Subcutaneous abdominal adipose tissue (tissue), 5 donors: ENCODE results near the gene RHBDL2.
"Not testable (repeated sequence)": the region's sequence is repeated elsewhere in the genome, so short reads cannot be mapped to it uniquely, and the experiment has no call there.

ENCODE experiments used
- H3K27ac ChIP-seq: one replicate; pipeline ENCODE4 v1.7.0; 2013; ENCODE audit warnings: low read depth, mild to moderate bottlenecking, inconsistent platforms, low read length, moderate library complexity
- H3K27me3 ChIP-seq, 5 donors: one replicate each; pipeline ENCODE4 v1.7.0; 2013; ENCODE audit warnings: low read length in 5 of 5, inconsistent platforms in 1 of 5; ENCODE audit not compliant: control insufficient read depth in 5 of 5, insufficient read depth in 4 of 5
- H3K36me3 ChIP-seq, 5 donors: one replicate each; pipeline ENCODE4 v1.7.0; 2013; ENCODE audit warnings: low read length in 5 of 5; ENCODE audit not compliant: control insufficient read depth in 5 of 5, insufficient read depth in 5 of 5
- H3K4me1 ChIP-seq, 5 donors: one replicate each; pipeline ENCODE4 v1.7.0; 2013; ENCODE audit warnings: low read length in 5 of 5, mild to moderate bottlenecking in 3 of 5, moderate library complexity in 1 of 5; ENCODE audit not compliant: control insufficient read depth in 5 of 5, insufficient read depth in 5 of 5
- H3K4me3 ChIP-seq, 5 donors: one replicate each; pipeline ENCODE4 v1.7.0; 2013; ENCODE audit warnings: low read length in 5 of 5, low read depth in 1 of 5
- H3K9ac ChIP-seq, 5 donors: one replicate each; pipeline ENCODE4 v1.7.0; 2013; ENCODE audit warnings: low read length in 5 of 5, mild to moderate bottlenecking in 4 of 5, moderate library complexity in 3 of 5
- H3K9me3 ChIP-seq, 5 donors: one replicate each; pipeline ENCODE4 v1.7.0; 2013; ENCODE audit warnings: low read length in 5 of 5; ENCODE audit not compliant: control insufficient read depth in 5 of 5
- donor health status: healthy.
- donor health status: healthy.
- donor health status: healthy.
- donor health status: healthy.
- donor health status: healthy.

RHBDL2 gene

DNA sequence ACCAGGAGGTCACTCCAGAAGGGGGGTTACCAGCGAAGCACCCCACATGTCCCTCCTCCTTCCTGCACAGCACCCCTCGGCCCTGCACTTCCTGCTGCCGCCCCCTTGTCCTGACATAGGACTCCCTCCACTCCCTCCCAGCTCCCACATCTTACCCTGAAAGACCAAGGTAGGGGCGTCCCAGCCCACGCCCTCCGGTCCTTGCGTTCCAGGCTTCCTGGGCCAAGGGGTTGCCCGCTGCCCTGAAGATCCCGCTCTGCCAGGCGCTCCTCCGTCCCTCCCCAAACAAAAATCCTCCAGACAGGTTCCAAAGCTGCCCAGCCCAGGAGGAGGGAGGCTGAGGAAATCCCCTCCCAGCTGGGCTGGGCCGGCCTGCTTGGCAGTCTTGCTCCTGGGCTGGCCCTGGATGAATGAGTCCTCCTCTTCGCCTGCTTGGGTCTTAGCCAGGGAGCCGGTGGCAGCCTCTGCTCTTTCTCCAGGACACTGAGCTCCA lies at the start of gene RHBDL2:
TSS of gene RHBDL2 (minus strand) at position 304 of the 493 bp plus-strand sequence. CDS start 22,618 bp downstream, outside the sequence.
- Histone ChIP-seq H3K9me3 (no peaks in the 10 kb centered on the region), H3K36me3 (no peaks in the 10 kb centered on the region), H3K27me3 (no peaks in the 10 kb centered on the region), H3K4me3 (peak within 1 kb of the TSS; percentile 58 to 77 (median 66)), H3K27ac (no peak within 1 kb of the TSS), H3K9ac (peak within 1 kb of the TSS in 4 of 5 donors; percentile 11 to 71 (median 51)), H3K4me1 (peaks cover 4 to 15% (median 14%) of the 10 kb centered on the region in 5 donors)

GRCh38 chr1:38990738-38991637 lies 49.4 kb upstream of the RHBDL2 start, which contains the start of gene AKIRIN1:
Gene AKIRIN1 (plus strand): TSS chr1:38991276. CDS start chr1:38991381, 105 bp downstream.
- no peaks in the 10 kb centered on the region for H3K9me3 ChIP-seq
- peak within 1 kb of the TSS; percentile 89 for H3K27ac ChIP-seq
- peaks cover 6 to 27% (median 21%) of the 10 kb centered on the region in 5 donors for H3K4me1 ChIP-seq
- no peaks in the 10 kb centered on the region for H3K36me3 ChIP-seq
- H3K9ac ChIP-seq, result peak within 1 kb of the TSS; percentile 66 to 96 (median 87)
- no peaks in the 10 kb centered on the region for H3K27me3 ChIP-seq
- H3K4me3 ChIP-seq, result peak within 1 kb of the TSS; percentile 79 to 92 (median 86)

DNA sequence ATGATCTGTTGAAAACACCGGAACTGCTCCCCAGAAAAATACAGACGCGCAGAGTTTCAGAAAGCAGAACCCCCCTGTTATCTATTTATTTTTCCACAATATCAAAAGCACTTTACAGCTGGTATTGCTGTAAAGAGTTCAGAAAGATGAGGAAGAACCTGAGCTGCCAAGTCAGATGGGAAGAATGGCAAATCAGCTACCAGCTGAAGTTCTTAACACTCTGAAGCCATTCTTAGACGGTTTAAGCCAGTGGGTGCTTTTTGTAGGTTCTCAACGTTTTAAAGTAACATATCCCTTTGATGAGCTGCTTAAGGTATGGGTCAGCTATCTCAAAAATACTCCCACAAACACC lies 48.7 kb upstream of the RHBDL2 start:
- Histone ChIP-seq H3K4me1 (peaks cover 6 to 27% (median 21%) of the 10 kb centered on the region in 5 donors), H3K4me3 (peak overlapping the region; percentile 69 to 86 (median 76)), H3K9ac (peak overlapping the region in 4 of 5 donors; percentile 26 to 75 (median 68)), H3K27me3 (no peaks in the 10 kb centered on the region), H3K9me3 (no peaks in the 10 kb centered on the region), H3K36me3 (no peaks in the 10 kb centered on the region), H3K27ac (peak overlapping the region; percentile 76)

DNA sequence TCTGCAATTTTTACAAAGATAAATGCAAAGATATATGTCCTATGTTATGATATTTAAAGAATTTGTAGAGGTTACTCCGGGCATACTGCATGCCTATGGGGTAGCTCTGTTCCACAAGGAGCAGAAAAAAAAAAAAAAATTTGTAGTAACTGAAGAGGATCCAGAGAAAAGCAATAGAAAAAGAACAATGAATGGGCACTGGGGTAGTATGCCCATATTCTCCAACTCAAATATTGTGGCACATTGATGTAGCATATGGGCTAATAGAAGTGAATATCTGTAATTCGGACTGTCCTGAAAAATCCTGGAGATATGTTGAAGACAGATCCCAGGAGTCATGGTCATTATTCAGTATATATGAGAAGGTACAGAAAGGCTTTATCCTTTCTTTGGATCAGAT lies 48.3 kb upstream of the RHBDL2 start:
- Histone ChIP-seq H3K9ac (no peak overlapping the region), H3K4me1 (peaks cover 6 to 25% (median 21%) of the 10 kb centered on the region in 5 donors), H3K9me3 (no peaks in the 10 kb centered on the region), H3K27me3 (no peaks in the 10 kb centered on the region), H3K27ac (peak overlapping the region; percentile 76), H3K36me3 (no peaks in the 10 kb centered on the region), H3K4me3 (peak overlapping the region in 1 of 5 donors; percentile 73)

DNA sequence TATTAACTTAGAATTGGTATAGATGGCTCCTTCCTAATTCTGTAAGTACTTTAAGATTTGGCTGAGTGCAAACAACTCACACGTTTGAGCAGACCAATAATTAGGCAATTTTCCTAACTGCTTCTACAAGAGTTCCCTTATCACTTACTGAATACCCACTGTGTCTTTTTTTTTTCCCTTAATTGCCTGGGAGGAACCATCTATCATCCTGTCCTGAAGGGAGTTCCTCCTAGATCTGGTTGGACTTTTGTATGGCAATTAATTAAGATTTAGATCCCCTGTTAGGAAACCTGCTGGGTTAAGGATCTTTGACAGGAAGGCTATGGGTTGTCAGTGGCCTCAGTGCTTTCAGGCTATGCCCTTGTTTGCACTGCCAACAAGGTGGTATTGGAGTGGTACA lies 37.8 kb upstream of the RHBDL2 start:
- H3K36me3 ChIP-seq, H3K4me1 ChIP-seq: not testable (repeated sequence)

GRCh38 chr1:38978245-38978542 lies 36.6 kb upstream of the RHBDL2 start:
- H3K9ac ChIP-seq, H3K27ac ChIP-seq, H3K4me1 ChIP-seq, H3K27me3 ChIP-seq, H3K4me3 ChIP-seq, H3K9me3 ChIP-seq, H3K36me3 ChIP-seq: not testable (repeated sequence)

More for the DNA sequence above, 37.8 kb upstream of the RHBDL2 start:
- not testable (repeated sequence) for H3K9me3 ChIP-seq, H3K27me3 ChIP-seq, H3K4me3 ChIP-seq, H3K9ac ChIP-seq, H3K27ac ChIP-seq

DNA sequence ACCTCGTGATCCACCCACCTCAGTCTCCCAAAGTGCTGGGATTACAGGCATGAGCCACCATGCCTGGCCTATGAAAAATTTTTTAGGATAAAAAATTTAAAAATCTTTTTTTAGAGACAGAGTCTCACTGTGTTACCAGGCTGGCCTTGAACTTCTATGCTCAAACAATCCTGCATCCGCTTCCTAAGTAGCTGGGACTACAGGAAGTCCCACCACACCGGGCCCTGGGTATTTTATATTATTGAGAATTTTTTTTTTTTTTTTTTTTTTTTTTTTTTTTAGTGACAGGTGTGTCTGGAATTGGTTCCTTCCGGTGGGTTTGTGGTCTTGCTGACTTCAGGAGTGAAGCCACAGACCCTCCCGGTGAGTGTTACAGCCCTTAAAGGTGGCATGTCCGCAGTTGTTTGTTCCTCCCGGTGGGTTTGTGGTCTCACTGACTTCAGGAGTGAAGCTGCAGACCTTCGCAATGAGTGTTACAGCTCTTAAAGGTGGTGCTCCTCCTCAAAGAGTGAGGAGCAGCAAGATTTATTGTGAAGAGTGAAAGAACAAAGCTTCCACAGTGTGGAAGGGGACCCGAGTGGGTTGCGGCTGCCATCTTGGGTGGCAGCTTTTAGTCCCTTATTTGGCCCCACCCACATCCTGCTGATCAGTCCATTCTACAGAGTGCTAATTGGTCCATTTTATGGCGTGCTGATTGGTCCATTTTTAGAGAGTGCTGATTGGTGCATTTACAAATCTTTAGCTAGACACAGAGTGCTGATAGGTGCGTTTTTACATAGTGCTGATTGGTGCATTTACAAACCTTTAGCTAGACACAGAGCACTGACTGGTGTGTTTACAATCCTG lies 36.0 kb upstream of the RHBDL2 start:
- not testable (repeated sequence) for H3K27ac ChIP-seq, H3K36me3 ChIP-seq, H3K9me3 ChIP-seq, H3K4me3 ChIP-seq, H3K27me3 ChIP-seq, H3K9ac ChIP-seq, H3K4me1 ChIP-seq

- peaks cover 0 to 9% (median 2%) of the 10 kb centered on the region in 5 donors for H3K4me1 ChIP-seq
- H3K36me3 ChIP-seq, result no peaks in the 10 kb centered on the region
- peaks cover 0 to 9% (median 9%) of the 10 kb centered on the region in 5 donors for H3K9me3 ChIP-seq
- no peak overlapping the region for H3K4me3 ChIP-seq
- H3K27ac ChIP-seq, result no peak overlapping the region
- no peaks in the 10 kb centered on the region for H3K27me3 ChIP-seq
- H3K9ac ChIP-seq, result no peak overlapping the region
These were observed 32.2 kb upstream of the RHBDL2 start for GRCh38 chr1:38973659-38974437.

- not testable (repeated sequence) for H3K27ac ChIP-seq, H3K36me3 ChIP-seq, H3K4me1 ChIP-seq, H3K4me3 ChIP-seq, H3K27me3 ChIP-seq, H3K9ac ChIP-seq, H3K9me3 ChIP-seq
These were observed 31.5 kb upstream of the RHBDL2 start for GRCh38 chr1:38973145-38973544.
